ENCODE measurements around the gene B2M. TPM values are rescaled to one million over a fixed set of nuclear protein-coding genes. Genes with fewer than 3 reads are reported as not detected.

The B2M gene
- total RNA-seq, 1 donor from 2014 or later: 1,535 TPM

GRCh38 chr15:44712346-44713005 lies 1.2 kb downstream of the B2M start:
- TF ChIP-seq CTCF (IDR thresholded peaks at IDR 0.05): no peak
- Mint-ChIP-seq H3K27ac (ENCODE audit: unreplicated experiment) (peak overlapping the region; percentile 100), H3K4me3 (ENCODE audit: unreplicated experiment) (peak overlapping the region; percentile 92), H3K27me3 (ENCODE audit: unreplicated experiment) (no peaks in the 10 kb centered on the region), H3K36me3 (ENCODE audit: unreplicated experiment) (peaks cover 30% of the 10 kb centered on the region), H3K4me1 (ENCODE audit: unreplicated experiment) (peaks cover 39% of the 10 kb centered on the region), H3K9me3 (ENCODE audit: unreplicated experiment) (no peaks in the 10 kb centered on the region)
- DNase-seq (ENCODE audit: extremely low spot score, unreplicated experiment): no peak

- H3K4me1 Mint-ChIP-seq (ENCODE audit: unreplicated experiment): peaks cover 39% of the 10 kb centered on the region
- peak overlapping the region; percentile 92 for H3K4me3 Mint-ChIP-seq (ENCODE audit: unreplicated experiment)
- H3K36me3 Mint-ChIP-seq (ENCODE audit: unreplicated experiment): peaks cover 38% of the 10 kb centered on the region
- peak overlapping the region; percentile 100 for H3K27ac Mint-ChIP-seq (ENCODE audit: unreplicated experiment)
- H3K27me3 Mint-ChIP-seq (ENCODE audit: unreplicated experiment): no peaks in the 10 kb centered on the region
- TF ChIP-seq CTCF (IDR thresholded peaks at IDR 0.05): peak; percentile 45
- no peak for DNase-seq (ENCODE audit: extremely low spot score, unreplicated experiment)
- no peaks in the 10 kb centered on the region for H3K9me3 Mint-ChIP-seq (ENCODE audit: unreplicated experiment)
These were observed 2.0 kb downstream of the B2M start for GRCh38 chr15:44713006-44713966.

DNA sequence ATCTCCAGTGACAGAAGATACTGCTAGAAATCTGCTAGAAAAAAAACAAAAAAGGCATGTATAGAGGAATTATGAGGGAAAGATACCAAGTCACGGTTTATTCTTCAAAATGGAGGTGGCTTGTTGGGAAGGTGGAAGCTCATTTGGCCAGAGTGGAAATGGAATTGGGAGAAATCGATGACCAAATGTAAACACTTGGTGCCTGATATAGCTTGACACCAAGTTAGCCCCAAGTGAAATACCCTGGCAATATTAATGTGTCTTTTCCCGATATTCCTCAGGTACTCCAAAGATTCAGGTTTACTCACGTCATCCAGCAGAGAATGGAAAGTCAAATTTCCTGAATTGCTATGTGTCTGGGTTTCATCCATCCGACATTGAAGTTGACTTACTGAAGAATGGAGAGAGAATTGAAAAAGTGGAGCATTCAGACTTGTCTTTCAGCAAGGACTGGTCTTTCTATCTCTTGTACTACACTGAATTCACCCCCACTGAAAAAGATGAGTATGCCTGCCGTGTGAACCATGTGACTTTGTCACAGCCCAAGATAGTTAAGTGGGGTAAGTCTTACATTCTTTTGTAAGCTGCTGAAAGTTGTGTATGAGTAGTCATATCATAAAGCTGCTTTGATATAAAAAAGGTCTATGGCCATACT lies 4.0 kb downstream of the B2M start:
- Mint-ChIP-seq H3K4me1 (ENCODE audit: unreplicated experiment) (peaks cover 33% of the 10 kb centered on the region), H3K27ac (ENCODE audit: unreplicated experiment) (no peak overlapping the region), H3K36me3 (ENCODE audit: unreplicated experiment) (peaks cover 50% of the 10 kb centered on the region), H3K4me3 (ENCODE audit: unreplicated experiment) (no peak overlapping the region), H3K9me3 (ENCODE audit: unreplicated experiment) (no peaks in the 10 kb centered on the region), H3K27me3 (ENCODE audit: unreplicated experiment) (no peaks in the 10 kb centered on the region)
- TF ChIP-seq CTCF (IDR thresholded peaks at IDR 0.05): no peak
- DNase-seq (ENCODE audit: extremely low spot score, unreplicated experiment): no peak

GRCh38 chr15:44715797-44716334 lies 4.5 kb downstream of the B2M start:
- H3K9me3 Mint-ChIP-seq (ENCODE audit: unreplicated experiment): no peaks in the 10 kb centered on the region
- no peak overlapping the region for H3K4me3 Mint-ChIP-seq (ENCODE audit: unreplicated experiment)
- H3K4me1 Mint-ChIP-seq (ENCODE audit: unreplicated experiment): peaks cover 30% of the 10 kb centered on the region
- no peak for TF ChIP-seq CTCF (IDR thresholded peaks at IDR 0.05)
- H3K27ac Mint-ChIP-seq (ENCODE audit: unreplicated experiment): no peak overlapping the region
- H3K27me3 Mint-ChIP-seq (ENCODE audit: unreplicated experiment): no peaks in the 10 kb centered on the region
- no peak for DNase-seq (ENCODE audit: extremely low spot score, unreplicated experiment)
- H3K36me3 Mint-ChIP-seq (ENCODE audit: unreplicated experiment): peaks cover 50% of the 10 kb centered on the region
